ENCODE results near the gene ADGRL1. TPM values are rescaled to one million over a fixed set of nuclear protein-coding genes. Genes with fewer than 3 reads are reported as not detected.
"Not testable (repeated sequence)": the region's sequence is repeated elsewhere in the genome, so short reads cannot be mapped to it uniquely, and the experiment has no call there.

ADGRL1 gene
- total and polyA plus RNA-seq, 8 donors, result 6.0 to 24.5 (median 13.3) TPM

DNA sequence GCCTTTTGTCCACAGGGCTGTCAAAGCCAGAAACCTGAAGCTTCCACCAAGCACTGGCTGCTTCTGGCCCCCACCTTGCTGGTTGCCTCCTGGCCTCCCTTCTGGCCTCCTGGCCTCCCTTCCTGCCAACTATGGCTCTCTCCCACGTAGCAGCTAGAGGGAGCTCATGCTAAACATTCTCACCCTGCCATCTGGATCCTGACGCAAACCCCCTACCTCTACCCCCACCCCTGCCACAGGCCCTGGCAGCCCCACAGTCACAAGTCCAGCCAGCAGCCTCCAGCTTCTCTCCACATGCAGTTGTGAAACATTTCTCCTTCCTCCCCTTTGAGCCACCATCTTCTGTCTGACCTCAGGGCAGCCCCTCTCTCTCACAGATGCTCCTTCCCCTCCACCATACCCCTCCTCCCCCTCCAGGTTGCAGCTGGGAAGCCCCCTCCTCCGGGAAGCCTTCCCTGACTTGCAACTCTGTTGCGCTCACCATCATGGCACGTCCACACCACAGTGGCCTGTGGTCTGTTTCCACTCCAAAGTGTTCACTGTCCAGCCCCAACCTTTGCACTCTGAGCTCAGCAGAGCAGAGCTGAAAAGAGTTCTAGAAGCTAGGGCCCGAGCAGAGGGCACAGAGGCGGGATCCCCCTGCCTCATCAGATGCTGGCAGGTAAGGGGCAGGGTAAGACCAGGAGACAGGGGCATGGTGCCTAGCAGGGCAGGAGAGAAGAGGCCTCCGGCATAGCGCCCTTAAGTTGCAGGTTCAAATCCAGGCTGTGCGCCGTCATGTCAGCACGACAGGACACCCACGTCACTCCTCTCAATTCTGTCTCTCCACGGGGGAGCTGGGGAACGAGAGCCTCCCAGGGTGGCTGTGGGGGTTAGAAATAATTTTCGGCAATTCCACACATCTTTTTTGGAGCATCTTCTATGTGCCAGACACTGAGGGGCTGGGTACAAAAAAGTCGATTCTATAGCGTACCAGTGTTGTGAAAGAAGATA lies 7.3 kb downstream of the ADGRL1 start:
- H3K4me3 ChIP-seq, result no peak overlapping the region
- H3K27me3 ChIP-seq, result no peaks in the 10 kb centered on the region
- peaks cover 0 to 42% (median 21%) of the 10 kb centered on the region in 4 donors for H3K4me1 ChIP-seq
- H3K9me3 ChIP-seq, result no peaks in the 10 kb centered on the region
- no peak overlapping the region for H3K27ac ChIP-seq
- DNase-seq, result no peak
- WGBS, 5 donors, result 83 to 89% (median 87%) methylated on average over 18 of the region's 18 CpGs
- intact Hi-C loops (cut with DNase I; ENCODE audit: low total_unique reads), result loop anchor here (5.0 kb wide), 1 partner anchor 149 kb away; no protein-coding TSS in a partner anchor
- no peaks in the 10 kb centered on the region for H3K36me3 ChIP-seq
- TF ChIP-seq POLR2A (IDR thresholded peaks at IDR 0.05), result no peak
- no peak for TF ChIP-seq POLR2AphosphoS5 (IDR thresholded peaks at IDR 0.05)
- no peak for TF ChIP-seq EP300 (IDR thresholded peaks at IDR 0.05)
- TF ChIP-seq, protein P1, sequence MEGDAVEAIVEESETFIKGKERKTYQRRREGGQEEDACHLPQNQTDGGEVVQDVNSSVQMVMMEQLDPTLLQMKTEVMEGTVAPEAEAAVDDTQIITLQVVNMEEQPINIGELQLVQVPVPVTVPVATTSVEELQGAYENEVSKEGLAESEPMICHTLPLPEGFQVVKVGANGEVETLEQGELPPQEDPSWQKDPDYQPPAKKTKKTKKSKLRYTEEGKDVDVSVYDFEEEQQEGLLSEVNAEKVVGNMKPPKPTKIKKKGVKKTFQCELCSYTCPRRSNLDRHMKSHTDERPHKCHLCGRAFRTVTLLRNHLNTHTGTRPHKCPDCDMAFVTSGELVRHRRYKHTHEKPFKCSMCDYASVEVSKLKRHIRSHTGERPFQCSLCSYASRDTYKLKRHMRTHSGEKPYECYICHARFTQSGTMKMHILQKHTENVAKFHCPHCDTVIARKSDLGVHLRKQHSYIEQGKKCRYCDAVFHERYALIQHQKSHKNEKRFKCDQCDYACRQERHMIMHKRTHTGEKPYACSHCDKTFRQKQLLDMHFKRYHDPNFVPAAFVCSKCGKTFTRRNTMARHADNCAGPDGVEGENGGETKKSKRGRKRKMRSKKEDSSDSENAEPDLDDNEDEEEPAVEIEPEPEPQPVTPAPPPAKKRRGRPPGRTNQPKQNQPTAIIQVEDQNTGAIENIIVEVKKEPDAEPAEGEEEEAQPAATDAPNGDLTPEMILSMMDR (IDR thresholded peaks at IDR 0.05), result no peak

DNA sequence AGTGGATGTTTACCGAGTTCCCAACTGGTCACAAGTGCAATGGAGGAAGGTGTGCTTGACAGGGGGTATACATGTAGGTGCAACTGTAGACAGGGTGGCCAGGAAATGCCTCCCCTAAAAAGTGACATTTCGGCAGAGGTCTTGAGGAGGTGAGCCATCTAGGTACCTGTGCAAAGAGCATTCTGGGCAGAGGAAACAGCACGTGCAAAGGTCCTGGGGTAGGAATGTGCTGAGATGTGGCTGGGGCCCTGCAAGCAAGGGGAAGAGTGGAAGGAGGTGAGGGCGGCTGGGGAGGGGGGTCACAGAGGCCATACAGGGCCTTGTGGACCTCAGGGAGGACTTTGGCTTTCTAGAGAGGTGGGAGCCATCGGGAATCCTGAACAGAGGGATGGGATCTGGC lies 8.1 kb downstream of the ADGRL1 start:
- no peaks in the 10 kb centered on the region for H3K9me3 ChIP-seq
- no peaks in the 10 kb centered on the region for H3K36me3 ChIP-seq
- intact Hi-C loops (cut with DNase I; ENCODE audit: low total_unique reads), result loop anchor here (5.0 kb wide), 1 partner anchor 149 kb away; no protein-coding TSS in a partner anchor
- no peak for DNase-seq
- no peak overlapping the region for H3K4me3 ChIP-seq
- H3K4me1 ChIP-seq, result peaks cover 0 to 35% (median 17%) of the 10 kb centered on the region in 4 donors
- H3K27me3 ChIP-seq, result no peaks in the 10 kb centered on the region
- 87 to 93% (median 92%) methylated on average over 5 of the region's 5 CpGs for WGBS, 5 donors
- no peak overlapping the region for H3K27ac ChIP-seq
- TF ChIP-seq, protein P1 (IDR thresholded peaks at IDR 0.05), result no peak
- TF ChIP-seq POLR2AphosphoS5 (IDR thresholded peaks at IDR 0.05) (no peak), EP300 (IDR thresholded peaks at IDR 0.05) (no peak), POLR2A (IDR thresholded peaks at IDR 0.05) (no peak)

DNA sequence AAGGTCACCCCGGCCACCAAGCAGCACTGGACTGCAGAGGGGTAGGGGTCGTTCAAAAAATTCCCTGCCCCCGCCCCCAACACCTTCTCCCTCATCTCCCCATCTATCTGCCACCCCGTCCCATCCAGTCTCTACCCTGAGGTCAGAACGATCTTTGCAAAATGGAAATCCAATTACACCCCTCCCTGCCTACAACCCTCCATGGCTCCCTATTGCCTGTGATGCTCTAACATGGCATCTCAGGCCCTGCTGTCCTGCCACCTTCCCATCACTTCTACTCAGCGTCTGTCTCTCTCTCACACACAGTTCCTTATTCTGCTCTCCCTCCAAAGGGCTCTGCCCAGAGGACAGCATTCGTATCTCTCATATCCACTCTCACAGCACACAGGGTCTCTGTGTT lies 8.7 kb downstream of the ADGRL1 start:
- not testable (repeated sequence) for H3K36me3 ChIP-seq, DNase-seq, H3K27me3 ChIP-seq, H3K4me3 ChIP-seq, H3K9me3 ChIP-seq, H3K27ac ChIP-seq
- H3K4me1 ChIP-seq, result peaks cover 0 to 34% (median 14%) of the 10 kb centered on the region in 4 donors
- WGBS, 5 donors, result 88 to 95% (median 91%) methylated on average over 6 to 7 of the region's 7 CpGs
- intact Hi-C loops (cut with DNase I; ENCODE audit: low total_unique reads), result loop anchor here (5.0 kb wide), 1 partner anchor 150 kb away; no protein-coding TSS in a partner anchor

DNA sequence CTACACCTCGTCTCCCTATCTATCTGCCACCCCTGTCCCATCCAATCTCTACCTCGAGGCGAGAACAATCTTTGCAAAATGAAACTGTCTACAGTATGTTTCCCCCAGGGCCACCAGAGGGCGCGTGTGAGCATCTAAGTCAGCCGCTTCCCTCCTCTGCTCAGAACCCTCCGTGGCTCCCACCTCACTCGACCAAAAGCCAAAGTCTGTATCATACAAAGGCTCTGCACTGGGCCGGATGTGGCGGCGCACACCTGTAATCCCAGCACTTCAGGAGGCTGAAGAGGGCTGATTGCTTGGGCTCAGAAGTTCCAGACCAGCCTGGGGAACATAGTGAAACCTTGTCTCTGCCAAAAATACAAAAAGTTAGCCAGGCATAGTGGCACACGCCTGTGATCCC lies 9.9 kb downstream of the ADGRL1 start:
- not testable (repeated sequence) for H3K27ac ChIP-seq, H3K9me3 ChIP-seq, H3K27me3 ChIP-seq, H3K36me3 ChIP-seq, H3K4me3 ChIP-seq
- H3K4me1 ChIP-seq, result peaks cover 0 to 26% (median 10%) of the 10 kb centered on the region in 4 donors
- whole genome bisulfite sequencing, 5 donors, result 22 to 36% (median 33%) methylated on average over 12 of the region's 12 CpGs
- TF ChIP-seq, protein P1 (IDR thresholded peaks at IDR 0.05), result peak in 5 of 7 experiments; percentile 53 to 63 (median 56)
- peak; percentile 75 to 82 for DNase-seq
- intact Hi-C loops (cut with DNase I; ENCODE audit: low total_unique reads), result loop anchor here (5.0 kb wide), 1 partner anchor 151 kb away; no protein-coding TSS in a partner anchor

DNA sequence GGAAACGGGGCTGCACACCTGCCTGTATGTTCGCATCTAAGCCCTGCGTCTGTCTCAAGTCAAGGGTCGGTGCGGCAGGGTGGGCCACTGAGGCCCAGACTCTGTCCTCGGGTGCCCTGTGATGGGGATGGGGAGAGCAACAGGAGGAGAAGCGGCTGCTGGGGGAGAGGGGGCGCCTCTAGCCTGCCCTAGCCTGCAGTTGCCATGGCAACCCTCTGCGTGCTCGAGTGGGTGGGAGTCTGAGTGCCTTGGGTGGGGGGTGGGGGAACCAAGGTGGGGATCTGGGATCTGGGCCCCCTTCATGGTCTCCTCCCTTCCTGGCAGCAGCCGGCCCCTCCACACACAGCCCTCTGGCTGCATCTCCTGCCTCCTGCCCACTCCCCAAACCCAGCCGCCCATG lies 10.8 kb downstream of the ADGRL1 start:
- intact Hi-C loops (cut with DNase I; ENCODE audit: low total_unique reads), result loop anchor here (5.0 kb wide), 1 partner anchor 152 kb away; no protein-coding TSS in a partner anchor
- not testable (repeated sequence) for H3K27me3 ChIP-seq, DNase-seq, H3K4me3 ChIP-seq, H3K27ac ChIP-seq, H3K9me3 ChIP-seq, H3K36me3 ChIP-seq
- WGBS, 5 donors, result 80 to 88% (median 86%) methylated on average over 10 to 12 of the region's 12 CpGs; no CpG with 5 or more reads in 1 of the 5 donors
- H3K4me1 ChIP-seq, result peaks cover 0 to 17% (median 4%) of the 10 kb centered on the region in 4 donors

Data from stomach (tissue), 9 donors.